Stimulated activated CD4-positive, alpha-beta T cell treated with anti-CD3 and anti-CD28 coated beads, Interleukin-1b, Interleukin-23, amount 100 ng/mL, for 24 hours (primary cell): Measurements from ENCODE around the gene AOPEP.
A peak's percentile ranks its signal among the peaks of the same experiment; 100 is the strongest.

Experiments used
- DNase-seq, 4 experiments: peaks; one replicate each; pipeline ENCODE4 v3.0.0-alpha.2; 2020; ENCODE audit warnings: low read depth in 4 of 4, low spot score in 1 of 4

AOPEP gene

DNA sequence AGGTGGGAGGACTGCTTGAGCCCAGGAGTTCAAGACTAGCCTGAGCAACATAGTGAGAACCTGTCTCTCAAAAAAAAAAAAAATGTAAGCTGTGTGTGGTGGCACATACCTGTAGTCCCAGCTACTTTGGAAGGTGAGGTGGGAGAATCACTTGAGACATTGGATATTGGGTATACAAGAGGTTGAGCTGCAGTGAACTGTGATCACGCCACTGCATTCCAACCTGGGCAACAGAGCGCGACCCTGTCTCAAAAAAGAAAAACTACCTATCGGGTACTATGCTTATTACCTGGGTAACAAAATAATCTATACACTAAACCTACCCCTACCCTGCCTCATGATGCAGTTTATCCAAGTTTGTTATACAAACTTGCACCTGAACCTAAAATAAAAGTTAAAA is 64.9 kb downstream of the AOPEP start:
- no peak for DNase-seq

GRCh38 chr9:94792511-94792910 is 66.0 kb downstream of the AOPEP start:
- DNase-seq = no peak

DNA sequence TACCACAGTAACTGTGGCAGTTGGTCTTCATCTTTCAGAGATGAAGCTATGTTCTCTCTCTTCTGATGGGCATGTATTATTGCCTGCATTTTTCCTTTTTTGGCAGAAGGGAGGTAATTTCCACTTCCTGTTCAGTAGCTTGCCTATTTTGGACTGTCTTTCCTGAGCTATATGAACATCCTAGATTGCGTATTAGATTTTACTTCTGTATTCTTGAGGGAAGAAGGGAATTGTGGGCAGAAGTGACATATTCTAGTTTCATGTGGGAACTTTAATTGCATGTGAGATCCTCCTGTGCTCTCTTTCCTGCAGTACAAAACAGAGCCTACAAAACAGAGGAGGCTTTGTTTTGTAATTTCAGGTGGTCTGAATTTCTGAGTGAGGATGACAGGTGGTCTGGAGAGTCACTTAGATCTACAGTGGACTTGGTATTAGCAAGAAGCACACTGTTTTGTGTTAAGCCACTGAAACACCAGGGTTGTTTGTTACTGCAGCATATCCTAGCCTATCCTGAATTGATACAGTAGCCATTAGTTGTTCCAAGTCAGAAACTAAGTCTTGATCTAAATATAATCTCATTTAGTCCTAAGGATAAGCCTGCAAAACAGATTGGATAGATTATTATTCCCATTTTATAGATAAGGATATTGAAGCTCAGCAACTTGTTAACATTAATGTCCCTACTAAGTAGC is 68.1 kb downstream of the AOPEP start:
- no peak for DNase-seq

GRCh38 chr9:94796687-94797086 is 70.2 kb downstream of the AOPEP start:
- DNase-seq = no peak

DNA sequence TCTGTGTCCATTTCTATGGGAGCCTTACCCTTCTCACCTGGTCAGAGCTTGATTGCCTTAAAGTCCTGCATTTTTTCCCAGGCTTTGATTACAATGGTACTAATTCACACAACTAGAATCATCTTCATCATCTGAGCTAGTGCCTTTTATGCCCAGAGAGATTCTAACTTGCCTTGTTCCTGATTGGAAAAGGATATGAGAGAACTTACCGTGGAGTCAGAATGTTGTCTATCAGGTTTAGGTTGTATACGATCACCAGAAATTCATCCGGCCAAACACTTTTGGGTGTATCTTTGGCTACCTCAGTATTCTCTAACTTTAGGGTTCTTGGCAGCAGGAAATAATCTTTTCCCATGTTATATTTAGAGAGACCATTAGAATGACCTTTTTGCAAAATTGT is 71.7 kb downstream of the AOPEP start:
- DNase-seq = no peak

DNA sequence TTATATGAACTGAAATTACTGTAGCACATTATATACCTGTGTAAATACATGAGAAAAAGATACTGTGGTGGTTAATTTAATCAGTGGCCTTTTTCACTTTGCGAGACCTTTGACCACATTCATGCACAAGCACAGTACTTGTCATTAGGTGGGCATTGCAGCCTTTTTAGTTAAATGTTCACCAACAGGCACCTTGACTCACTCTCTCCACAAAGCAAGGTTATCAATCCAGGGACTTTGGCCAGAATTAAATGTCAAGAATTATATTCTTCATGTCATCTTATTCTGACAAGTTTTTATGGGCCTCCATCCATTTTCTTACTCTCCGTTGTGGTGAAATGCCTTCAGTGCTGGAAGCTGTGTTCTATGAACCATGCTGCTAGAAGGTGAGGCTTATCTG is 72.2 kb downstream of the AOPEP start:
- no peak for DNase-seq

DNA sequence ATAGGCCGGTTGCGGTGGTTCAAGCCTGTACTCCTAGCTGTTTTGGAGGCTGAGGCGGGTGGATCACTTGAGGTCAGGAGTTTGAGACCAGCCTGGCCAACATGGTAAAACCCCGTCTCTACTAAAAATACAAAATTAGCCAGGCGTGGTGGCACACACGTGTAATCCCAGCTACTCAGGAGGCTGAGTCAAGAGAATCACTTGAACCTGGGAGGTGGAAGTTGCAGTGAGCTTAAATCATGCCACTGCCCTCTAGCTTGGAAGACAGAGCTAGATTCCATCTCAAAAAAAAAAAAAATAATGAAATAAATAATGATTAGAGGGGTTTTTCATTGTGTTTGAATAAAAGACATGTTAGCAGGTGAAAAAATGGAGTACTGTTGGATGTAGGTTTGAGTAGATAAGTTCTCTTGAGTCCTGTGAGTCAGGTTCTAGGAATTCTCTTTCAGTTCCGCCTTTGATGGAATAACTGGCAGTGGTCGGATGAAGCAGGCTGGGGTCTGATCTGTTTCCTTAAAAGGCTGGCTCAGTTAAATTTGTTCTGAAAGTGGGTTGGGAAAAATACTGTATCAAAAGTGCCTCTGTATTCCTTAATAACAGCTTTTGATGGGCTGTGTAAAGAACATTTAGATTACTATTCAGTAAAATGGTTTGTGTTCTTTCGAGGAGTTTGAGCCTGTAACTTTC is 73.2 kb downstream of the AOPEP start:
- no peak for DNase-seq

DNA sequence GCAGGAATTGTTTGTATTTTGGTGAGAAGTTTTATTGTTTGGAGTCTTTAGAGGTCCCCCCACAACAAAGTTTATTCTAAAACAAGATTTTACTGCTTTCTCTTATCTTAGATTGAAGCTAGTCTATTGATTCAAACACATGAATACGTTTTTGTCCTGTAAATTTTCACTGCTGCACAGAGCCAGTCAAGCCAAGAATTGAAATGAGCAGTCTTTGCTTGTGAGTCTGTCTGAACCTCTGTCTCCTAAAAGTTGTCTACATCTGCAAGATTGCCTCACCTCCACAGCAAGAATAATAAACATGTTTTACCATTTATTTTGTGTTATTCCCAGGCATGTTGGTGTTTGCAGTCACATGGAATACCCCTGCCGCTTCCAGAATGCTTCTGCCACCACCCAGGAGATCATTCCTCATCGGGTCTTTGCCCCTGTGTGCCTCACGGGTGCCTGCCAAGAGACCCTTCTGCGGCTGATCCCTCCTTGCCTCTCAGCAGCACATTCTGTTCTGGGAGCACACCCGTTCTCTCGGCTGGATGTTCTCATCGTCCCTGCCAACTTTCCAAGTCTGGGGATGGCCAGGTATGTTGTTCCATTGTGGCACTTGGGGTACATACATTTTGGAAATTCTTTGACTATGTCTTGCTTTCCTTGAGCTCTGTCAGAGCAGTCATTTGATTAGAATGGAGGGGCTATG is 74.1 kb downstream of the AOPEP start:
- DNase-seq = no peak

- no peak for DNase-seq
These were observed 74.7 kb downstream of the AOPEP start for GRCh38 chr9:94801234-94801633.

- no peak for DNase-seq
These were observed 75.2 kb downstream of the AOPEP start for GRCh38 chr9:94801681-94802080.

GRCh38 chr9:94802251-94802650 is 75.8 kb downstream of the AOPEP start:
- no peak for DNase-seq

GRCh38 chr9:94802793-94803192 is 76.3 kb downstream of the AOPEP start:
- DNase-seq = peak in 1 of 4 experiments; percentile 10

DNA sequence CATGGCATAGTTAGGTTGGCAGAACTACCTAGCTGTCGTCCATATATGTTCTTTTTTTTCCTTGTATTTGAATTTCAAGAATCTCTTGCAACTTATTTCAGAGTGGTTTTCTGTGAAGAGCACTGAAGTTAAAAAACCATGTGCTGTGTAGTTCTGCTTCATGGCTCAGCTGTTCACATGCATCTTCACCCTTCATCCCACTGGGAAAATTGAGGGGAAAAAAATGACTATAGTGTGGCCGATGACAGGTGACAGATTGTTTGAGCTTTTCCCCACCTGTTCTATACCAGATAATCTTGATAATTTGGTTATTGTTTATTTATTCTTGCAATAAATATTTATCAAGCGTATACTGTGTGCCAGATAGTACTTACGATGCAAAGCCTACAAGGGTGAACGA is 77.8 kb downstream of the AOPEP start:
- no peak for DNase-seq

GRCh38 chr9:94805051-94805489 is 78.6 kb downstream of the AOPEP start:
- no peak for DNase-seq

DNA sequence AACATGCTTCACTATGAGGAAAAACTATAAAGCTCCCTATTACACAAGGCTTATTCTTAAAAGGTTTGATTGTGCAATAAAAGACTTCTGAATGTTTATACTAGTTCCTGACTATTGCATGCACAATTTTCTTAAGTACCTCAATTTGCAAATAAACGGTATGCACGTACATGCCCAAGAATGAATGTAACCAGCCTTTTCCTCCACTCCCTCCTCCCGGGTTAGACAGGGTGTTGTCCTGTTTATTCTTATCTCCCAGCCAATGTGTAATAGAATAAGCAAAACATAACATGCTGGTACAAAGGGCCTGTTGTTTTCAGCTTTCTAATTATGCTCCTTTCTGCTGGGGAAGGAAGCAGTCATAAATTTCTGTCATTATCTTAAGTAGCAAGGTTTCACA is 79.1 kb downstream of the AOPEP start:
- no peak for DNase-seq

GRCh38 chr9:94806307-94806893 is 79.9 kb downstream of the AOPEP start:
- no peak for DNase-seq

- no peak for DNase-seq
These were observed 81.1 kb downstream of the AOPEP start for GRCh38 chr9:94807556-94807955.

DNA sequence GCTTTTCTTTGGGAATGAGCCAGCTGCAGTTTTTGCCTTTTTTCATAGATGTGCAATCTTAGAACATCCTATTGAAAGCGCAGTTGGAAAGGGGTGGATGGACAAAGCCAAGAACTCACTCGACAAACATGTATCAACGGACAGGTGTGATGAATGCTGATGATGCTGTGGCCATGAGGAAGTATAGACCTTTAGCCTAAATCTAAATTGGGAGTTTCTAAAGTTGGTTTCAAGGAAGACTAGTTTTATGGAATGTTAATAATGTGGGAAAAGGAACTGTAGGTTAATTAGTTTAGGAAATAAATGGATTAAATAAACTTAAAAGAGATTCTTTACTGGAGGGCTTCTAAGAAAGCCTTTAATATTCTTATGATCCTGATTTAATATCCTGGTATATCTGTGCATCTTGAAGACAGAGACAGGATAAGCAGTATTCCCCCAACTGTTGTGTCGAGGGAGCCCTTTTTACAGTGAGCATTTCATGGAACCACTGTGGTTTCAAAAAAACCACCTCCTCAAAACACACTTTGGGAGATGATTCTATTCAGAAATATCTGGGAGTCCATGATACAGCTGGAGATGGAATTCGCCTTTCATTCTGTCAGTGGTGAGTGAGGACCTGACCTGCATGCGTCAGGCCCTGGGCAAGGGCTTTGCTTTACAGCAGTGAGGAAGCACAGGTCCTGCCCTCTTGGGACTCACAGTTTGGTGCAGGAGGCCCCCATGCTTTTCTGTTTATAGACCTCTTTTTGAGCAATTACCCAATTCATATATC is 82.6 kb downstream of the AOPEP start:
- DNase-seq = no peak

- DNase-seq = no peak
These were observed 83.3 kb downstream of the AOPEP start for GRCh38 chr9:94809778-94810177.

DNA sequence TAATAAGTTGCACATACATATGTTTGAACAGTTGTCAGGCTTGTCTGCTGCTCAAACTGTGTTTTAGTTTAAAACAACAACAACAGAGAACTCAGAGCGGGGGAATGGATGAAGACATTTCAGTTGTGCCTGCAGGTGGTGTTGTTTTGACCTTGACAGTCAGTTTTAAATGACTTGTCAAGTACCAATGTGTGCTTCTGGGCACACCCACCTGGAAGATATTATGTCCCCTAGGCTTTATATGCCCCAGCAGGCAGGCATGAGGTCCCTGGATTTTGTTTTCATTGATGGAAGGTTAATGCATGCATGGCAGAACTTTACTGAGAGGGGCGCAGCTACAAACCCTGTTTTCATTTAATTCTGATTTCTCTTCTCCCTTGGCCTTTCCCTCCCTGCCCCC is 84.6 kb downstream of the AOPEP start:
- no peak for DNase-seq

- no peak for DNase-seq
These were observed 85.8 kb downstream of the AOPEP start for GRCh38 chr9:94812343-94812742.
